ENCODE results near the gene MAPK8.

The MAPK8 gene

GRCh38 chr10:48468130-48468790 lies 161.8 kb downstream of the MAPK8 start:
- no peak overlapping the region for H3K4me3 ChIP-seq (ENCODE audit: low read length)
- DNase-seq = no peak
- no peaks in the 10 kb centered on the region for H3K36me3 ChIP-seq (replicated peaks; ENCODE audit: insufficient read depth, low read length)
- no peaks in the 10 kb centered on the region for H4K20me1 ChIP-seq (ENCODE audit: insufficient read depth, low read length)
- H3K9me3 ChIP-seq (replicated peaks; ENCODE audit: insufficient read depth, low read length) = no peaks in the 10 kb centered on the region
- no peak overlapping the region for H3K27ac ChIP-seq (ENCODE audit: low read length)
- no peak overlapping the region for H3K4me2 ChIP-seq (ENCODE audit: low read depth, low read length)
- no peaks in the 10 kb centered on the region for H3K9me2 ChIP-seq (replicated peaks; ENCODE audit: insufficient read depth, low read length)
- TF ChIP-seq CTCF (IDR thresholded peaks at IDR 0.05; ENCODE audit: low read length) (no peak), EZH2phosphoT487 (IDR thresholded peaks at IDR 0.05; ENCODE audit: low read length) (no peak), EZH2 (optimal IDR thresholded peaks at IDR 0.05; ENCODE audit: low read depth, low read length) (no peak)
- no peaks in the 10 kb centered on the region for H3K79me2 ChIP-seq (ENCODE audit: low read length)
- no peaks in the 10 kb centered on the region for H3K4me1 ChIP-seq (ENCODE audit: low read length)
- H3K27me3 ChIP-seq (replicated peaks; ENCODE audit: insufficient read depth, low read length) = no peaks in the 10 kb centered on the region
- no peak overlapping the region for H2AFZ ChIP-seq (ENCODE audit: low read length)
- H3F3A ChIP-seq (ENCODE audit: insufficient read depth, low read length) = no peaks in the 10 kb centered on the region
- H3K9ac ChIP-seq (ENCODE audit: low read length) = no peak overlapping the region

- Histone ChIP-seq H3K9me2 (replicated peaks; ENCODE audit: insufficient read depth, low read length) (no peaks in the 10 kb centered on the region), H3K4me1 (ENCODE audit: low read length) (no peaks in the 10 kb centered on the region), H3F3A (ENCODE audit: insufficient read depth, low read length) (no peaks in the 10 kb centered on the region), H3K9ac (ENCODE audit: low read length) (no peak overlapping the region), H3K9me3 (replicated peaks; ENCODE audit: insufficient read depth, low read length) (no peaks in the 10 kb centered on the region), H3K27ac (ENCODE audit: low read length) (no peak overlapping the region), H3K36me3 (replicated peaks; ENCODE audit: insufficient read depth, low read length) (no peaks in the 10 kb centered on the region), H4K20me1 (ENCODE audit: insufficient read depth, low read length) (no peaks in the 10 kb centered on the region), H2AFZ (ENCODE audit: low read length) (no peak overlapping the region), H3K27me3 (replicated peaks; ENCODE audit: insufficient read depth, low read length) (no peaks in the 10 kb centered on the region), H3K79me2 (ENCODE audit: low read length) (no peaks in the 10 kb centered on the region), H3K4me2 (ENCODE audit: low read depth, low read length) (no peak overlapping the region), H3K4me3 (ENCODE audit: low read length) (no peak overlapping the region)
- no peak for TF ChIP-seq EZH2phosphoT487 (IDR thresholded peaks at IDR 0.05; ENCODE audit: low read length)
- TF ChIP-seq CTCF (IDR thresholded peaks at IDR 0.05; ENCODE audit: low read length) = no peak
- no peak for TF ChIP-seq EZH2 (optimal IDR thresholded peaks at IDR 0.05; ENCODE audit: low read depth, low read length)
- DNase-seq = no peak
Observed at GRCh38 chr10:48468866-48469511, 162.5 kb downstream of the MAPK8 start.

- no peaks in the 10 kb centered on the region for H3K79me2 ChIP-seq (ENCODE audit: low read length)
- H3K27me3 ChIP-seq (replicated peaks; ENCODE audit: insufficient read depth, low read length) = no peaks in the 10 kb centered on the region
- H3K4me2 ChIP-seq (ENCODE audit: low read depth, low read length) = no peak overlapping the region
- H3K4me3 ChIP-seq (ENCODE audit: low read length) = no peak overlapping the region
- DNase-seq = no peak
- no peaks in the 10 kb centered on the region for H3K9me2 ChIP-seq (replicated peaks; ENCODE audit: insufficient read depth, low read length)
- no peaks in the 10 kb centered on the region for H3K36me3 ChIP-seq (replicated peaks; ENCODE audit: insufficient read depth, low read length)
- no peaks in the 10 kb centered on the region for H4K20me1 ChIP-seq (ENCODE audit: insufficient read depth, low read length)
- no peaks in the 10 kb centered on the region for H3F3A ChIP-seq (ENCODE audit: insufficient read depth, low read length)
- no peak overlapping the region for H3K9ac ChIP-seq (ENCODE audit: low read length)
- no peak for TF ChIP-seq CTCF (IDR thresholded peaks at IDR 0.05; ENCODE audit: low read length)
- TF ChIP-seq EZH2 (optimal IDR thresholded peaks at IDR 0.05; ENCODE audit: low read depth, low read length) = no peak
- no peak for TF ChIP-seq EZH2phosphoT487 (IDR thresholded peaks at IDR 0.05; ENCODE audit: low read length)
- no peaks in the 10 kb centered on the region for H3K9me3 ChIP-seq (replicated peaks; ENCODE audit: insufficient read depth, low read length)
- no peak overlapping the region for H2AFZ ChIP-seq (ENCODE audit: low read length)
- no peak overlapping the region for H3K27ac ChIP-seq (ENCODE audit: low read length)
- H3K4me1 ChIP-seq (ENCODE audit: low read length) = no peaks in the 10 kb centered on the region
Observed at GRCh38 chr10:48469516-48470020, 163.1 kb downstream of the MAPK8 start.

Measured in MM.1S (cell line).